NCI-H1436 treated with DMSO at 0.1 percent for 48 hours (cell line): ENCODE measurements around the gene MYOC.
"Not testable (repeated sequence)": the region's sequence is repeated elsewhere in the genome, so short reads cannot be mapped to it uniquely, and the experiment has no call there.

Experiments used
- DNase-seq: peaks from one replicate; lab custom pipeline; 2025; lab: John Stamatoyannopoulos, UW

MYOC gene

GRCh38 chr1:171652234-171652822, at the start of gene MYOC:
TSS of gene MYOC (minus strand) at chr1:171652688. CDS start at chr1:171652611, 77 bp downstream.
- no peak for DNase-seq

GRCh38 chr1:171699531-171699930, 47.0 kb upstream of the MYOC start:
- DNase-seq = no peak

- DNase-seq = not testable (repeated sequence)
Measured at GRCh38 chr1:171695772-171696171, 43.3 kb upstream of the MYOC start.

GRCh38 chr1:171693541-171693940, 41.1 kb upstream of the MYOC start:
- DNase-seq = not testable (repeated sequence)

- no peak for DNase-seq
Measured at GRCh38 chr1:171683870-171684269, 31.4 kb upstream of the MYOC start.

- DNase-seq = no peak
Measured at GRCh38 chr1:171680339-171680738, 27.9 kb upstream of the MYOC start.

- no peak for DNase-seq
Measured at GRCh38 chr1:171676823-171677222, 24.3 kb upstream of the MYOC start.

- no peak for DNase-seq
Measured at GRCh38 chr1:171674431-171675405, 22.2 kb upstream of the MYOC start.

GRCh38 chr1:171670739-171671138, 18.3 kb upstream of the MYOC start:
- no peak for DNase-seq

GRCh38 chr1:171668372-171668771, 15.9 kb upstream of the MYOC start:
- DNase-seq = no peak

GRCh38 chr1:171666114-171666769, 13.8 kb upstream of the MYOC start:
- DNase-seq = no peak

- DNase-seq = no peak
Measured at GRCh38 chr1:171664976-171665375, 12.5 kb upstream of the MYOC start.

GRCh38 chr1:171663854-171664575, 11.5 kb upstream of the MYOC start:
- no peak for DNase-seq

- no peak for DNase-seq
Measured at GRCh38 chr1:171663036-171663853, 10.8 kb upstream of the MYOC start.

- DNase-seq = no peak
Measured at GRCh38 chr1:171661076-171661650, 8.7 kb upstream of the MYOC start.

GRCh38 chr1:171656206-171656605, 3.7 kb upstream of the MYOC start:
- not testable (repeated sequence) for DNase-seq

GRCh38 chr1:171655746-171656116, 3.2 kb upstream of the MYOC start:
- no peak for DNase-seq

GRCh38 chr1:171654942-171655745, 2.7 kb upstream of the MYOC start:
- DNase-seq = no peak

- DNase-seq = no peak
Measured at GRCh38 chr1:171654201-171654941, 1.9 kb upstream of the MYOC start.
